Dendritic cell treated with granulocyte-macrophage colony-stimulating factor and Interleukin-4, amounts not matched to agents 40 ng/mL and 50 ng/mL, for 4 days (primary cell): ENCODE measurements around the gene BID.

Experiments used
- H3K27ac Mint-ChIP-seq: one replicate; pipeline ENCODE4 v1.8.0; 2022; ENCODE audit warnings: mild to moderate bottlenecking, mixed read lengths
- H3K27me3 Mint-ChIP-seq: one replicate; pipeline ENCODE4 v1.8.0; 2022; ENCODE audit warnings: mild to moderate bottlenecking, mixed read lengths
- H3K36me3 Mint-ChIP-seq: one replicate; pipeline ENCODE4 v1.8.0; 2022; ENCODE audit warnings: low read depth, mixed read lengths
- H3K4me1 Mint-ChIP-seq: one replicate; pipeline ENCODE4 v1.8.0; 2022; ENCODE audit warnings: low read depth, mixed read lengths
- H3K4me3 Mint-ChIP-seq: one replicate; pipeline ENCODE4 v1.8.0; 2022; ENCODE audit warnings: mild to moderate bottlenecking, moderate library complexity, mixed read lengths
- H3K9me3 Mint-ChIP-seq: one replicate; pipeline ENCODE4 v1.8.0; 2022; ENCODE audit warnings: mixed read lengths
- intact Hi-C: fragments of 100-400 bp; cut with micrococcal nuclease; formaldehyde crosslinking; loops from one replicate; pipeline ENCODE4 v1.15.0; 2022

Gene BID

DNA sequence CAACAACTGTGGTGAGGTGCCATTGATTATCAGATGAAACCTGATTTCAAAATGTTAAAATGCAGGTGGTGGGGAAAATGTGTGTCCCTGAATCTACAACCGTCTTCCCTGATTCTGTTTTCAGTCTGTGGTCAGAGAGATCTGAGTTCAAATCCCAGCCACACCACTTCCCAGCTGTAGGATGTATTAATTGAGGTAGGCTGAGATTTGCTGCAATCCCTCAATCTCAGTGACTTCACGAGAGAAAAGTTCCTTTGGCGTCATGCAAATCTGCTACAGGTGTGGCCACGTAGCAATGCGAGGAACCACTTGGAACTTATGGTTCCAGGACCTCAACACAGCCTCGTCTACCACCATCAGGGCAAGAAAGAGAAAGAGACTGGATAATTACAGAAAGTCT is 79.5 kb downstream of the BID start:
- peaks cover 29% of the 10 kb centered on the region for H3K36me3 Mint-ChIP-seq
- H3K27ac Mint-ChIP-seq = no peak overlapping the region
- H3K4me1 Mint-ChIP-seq = peaks cover 27% of the 10 kb centered on the region
- intact Hi-C loops = no loop called here
- H3K9me3 Mint-ChIP-seq = no peaks in the 10 kb centered on the region
- H3K27me3 Mint-ChIP-seq = no peaks in the 10 kb centered on the region
- no peak overlapping the region for H3K4me3 Mint-ChIP-seq

DNA sequence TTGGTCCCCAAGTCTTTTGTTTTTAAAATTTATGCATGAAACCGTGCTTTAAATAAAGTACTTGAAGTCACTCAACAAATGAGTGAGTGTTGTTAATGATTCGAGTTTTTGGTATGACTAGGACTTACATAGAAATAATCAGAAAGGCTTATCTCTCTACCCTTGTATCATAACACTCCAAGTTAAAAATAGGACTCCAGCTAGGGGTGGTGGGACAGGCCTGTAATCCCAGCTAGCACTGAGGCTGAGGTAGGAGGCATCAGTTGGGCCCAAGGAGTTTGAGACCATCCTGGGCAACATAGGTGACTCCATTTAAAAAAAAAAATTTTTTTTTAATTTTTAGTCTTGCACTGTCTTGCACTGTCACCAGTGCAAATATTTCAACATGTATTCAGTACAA is 80.1 kb downstream of the BID start:
- Mint-ChIP-seq H3K27ac (no peak overlapping the region), H3K27me3 (no peaks in the 10 kb centered on the region), H3K9me3 (no peaks in the 10 kb centered on the region), H3K4me1 (peaks cover 23% of the 10 kb centered on the region), H3K36me3 (peaks cover 29% of the 10 kb centered on the region), H3K4me3 (no peak overlapping the region)
- intact Hi-C loops = no loop called here

DNA sequence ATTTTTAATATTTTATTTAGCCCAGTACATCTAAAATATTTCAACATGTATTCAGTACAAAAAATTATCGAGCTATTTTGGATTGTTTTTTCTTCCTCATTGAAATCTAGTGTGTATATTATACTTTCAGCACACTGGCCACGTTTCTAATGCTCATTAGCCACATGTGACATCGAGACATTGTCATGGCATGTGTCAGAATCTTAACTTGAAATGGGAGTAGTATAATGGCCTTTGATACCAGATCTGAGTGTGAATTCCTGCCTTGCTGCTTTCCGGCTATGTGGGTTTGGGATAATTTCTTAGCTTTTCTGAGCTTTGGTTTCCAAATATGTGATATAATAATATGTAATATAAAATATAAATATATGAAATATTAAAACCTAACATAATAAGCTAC is 81.4 kb downstream of the BID start:
- peaks cover 22% of the 10 kb centered on the region for H3K4me1 Mint-ChIP-seq
- no peak overlapping the region for H3K27ac Mint-ChIP-seq
- no peaks in the 10 kb centered on the region for H3K27me3 Mint-ChIP-seq
- H3K4me3 Mint-ChIP-seq = no peak overlapping the region
- H3K9me3 Mint-ChIP-seq = no peaks in the 10 kb centered on the region
- intact Hi-C loops = no loop called here
- peaks cover 24% of the 10 kb centered on the region for H3K36me3 Mint-ChIP-seq

DNA sequence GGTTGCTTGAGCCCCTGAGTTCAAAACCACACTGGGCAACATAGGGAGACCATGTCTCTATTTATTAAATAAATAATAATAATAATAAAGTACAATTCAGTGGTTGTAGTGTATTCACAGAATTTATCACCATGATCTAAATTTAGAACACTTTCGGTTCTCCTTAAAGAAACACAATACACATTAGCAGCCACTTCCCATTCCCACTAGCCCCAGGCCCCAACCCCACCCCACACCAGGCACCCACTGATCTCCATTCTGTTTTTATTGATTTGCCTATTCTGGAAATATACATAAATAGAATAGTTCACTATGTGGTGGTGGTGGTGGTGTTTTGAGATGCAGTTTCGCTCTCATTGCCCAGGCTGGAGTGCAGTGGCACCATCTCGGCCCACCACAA is 90.0 kb downstream of the BID start:
- Mint-ChIP-seq H3K4me3 (no peak overlapping the region), H3K4me1 (peaks cover 6% of the 10 kb centered on the region), H3K9me3 (no peaks in the 10 kb centered on the region), H3K27ac (no peak overlapping the region), H3K27me3 (no peaks in the 10 kb centered on the region), H3K36me3 (no peaks in the 10 kb centered on the region)
- intact Hi-C loops = no loop called here
